ENCODE measurements around the gene DNMT3B. TPM values are rescaled to one million over a fixed set of nuclear protein-coding genes. Genes with fewer than 3 reads are reported as not detected.
A peak's percentile ranks its signal among the peaks of the same experiment; 100 is the strongest.

DNMT3B gene
- total RNA-seq, 1 donor from 2014 or later: 0.75 TPM

DNA sequence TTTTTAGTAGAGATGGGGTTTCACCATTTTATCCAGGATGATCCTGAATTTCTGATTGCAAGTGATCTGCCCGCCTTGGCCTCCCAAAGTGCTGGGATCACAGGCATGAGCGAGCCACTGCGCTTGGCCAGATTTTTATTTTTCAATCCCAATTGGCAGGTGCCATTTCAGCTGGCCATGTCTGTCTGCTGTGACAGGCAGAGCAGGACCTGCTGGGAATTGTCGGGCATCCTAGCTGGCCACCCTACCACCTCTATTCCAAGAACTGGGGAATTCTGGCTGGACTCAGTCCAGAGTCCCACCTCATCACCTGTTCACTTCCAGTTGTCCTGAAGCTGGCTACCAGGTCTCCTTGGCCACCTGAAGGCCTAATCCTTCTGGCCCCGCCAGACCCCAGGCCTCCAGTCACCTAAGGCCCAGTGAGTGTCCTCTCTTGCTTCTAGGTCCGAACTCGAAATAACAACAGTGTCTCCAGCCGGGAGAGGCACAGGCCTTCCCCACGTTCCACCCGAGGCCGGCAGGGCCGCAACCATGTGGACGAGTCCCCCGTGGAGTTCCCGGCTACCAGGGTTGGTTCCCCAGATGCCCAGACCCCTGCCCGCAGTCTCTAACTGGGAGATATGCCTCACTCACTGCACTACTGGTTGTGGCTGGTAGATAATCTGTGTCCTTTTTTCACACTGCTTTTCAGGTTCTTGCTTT, 24.0 kb downstream of the DNMT3B start:
- intact Hi-C loops (cut with DNase I): no loop called here
- Histone ChIP-seq H3K4me3 (no peak overlapping the region), H3K36me3 (peaks cover 0 to 3% of the 10 kb centered on the region in 2 donors), H3K27ac (no peak overlapping the region), H3K4me1 (no peaks in the 10 kb centered on the region), H3K27me3 (no peaks in the 10 kb centered on the region), H3K9me3 (no peaks in the 10 kb centered on the region)
- DNase-seq (ENCODE audit: low spot score in 2 of 2): no peak
- TF ChIP-seq, protein P1, sequence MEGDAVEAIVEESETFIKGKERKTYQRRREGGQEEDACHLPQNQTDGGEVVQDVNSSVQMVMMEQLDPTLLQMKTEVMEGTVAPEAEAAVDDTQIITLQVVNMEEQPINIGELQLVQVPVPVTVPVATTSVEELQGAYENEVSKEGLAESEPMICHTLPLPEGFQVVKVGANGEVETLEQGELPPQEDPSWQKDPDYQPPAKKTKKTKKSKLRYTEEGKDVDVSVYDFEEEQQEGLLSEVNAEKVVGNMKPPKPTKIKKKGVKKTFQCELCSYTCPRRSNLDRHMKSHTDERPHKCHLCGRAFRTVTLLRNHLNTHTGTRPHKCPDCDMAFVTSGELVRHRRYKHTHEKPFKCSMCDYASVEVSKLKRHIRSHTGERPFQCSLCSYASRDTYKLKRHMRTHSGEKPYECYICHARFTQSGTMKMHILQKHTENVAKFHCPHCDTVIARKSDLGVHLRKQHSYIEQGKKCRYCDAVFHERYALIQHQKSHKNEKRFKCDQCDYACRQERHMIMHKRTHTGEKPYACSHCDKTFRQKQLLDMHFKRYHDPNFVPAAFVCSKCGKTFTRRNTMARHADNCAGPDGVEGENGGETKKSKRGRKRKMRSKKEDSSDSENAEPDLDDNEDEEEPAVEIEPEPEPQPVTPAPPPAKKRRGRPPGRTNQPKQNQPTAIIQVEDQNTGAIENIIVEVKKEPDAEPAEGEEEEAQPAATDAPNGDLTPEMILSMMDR (IDR thresholded peaks at IDR 0.05): no peak

DNA sequence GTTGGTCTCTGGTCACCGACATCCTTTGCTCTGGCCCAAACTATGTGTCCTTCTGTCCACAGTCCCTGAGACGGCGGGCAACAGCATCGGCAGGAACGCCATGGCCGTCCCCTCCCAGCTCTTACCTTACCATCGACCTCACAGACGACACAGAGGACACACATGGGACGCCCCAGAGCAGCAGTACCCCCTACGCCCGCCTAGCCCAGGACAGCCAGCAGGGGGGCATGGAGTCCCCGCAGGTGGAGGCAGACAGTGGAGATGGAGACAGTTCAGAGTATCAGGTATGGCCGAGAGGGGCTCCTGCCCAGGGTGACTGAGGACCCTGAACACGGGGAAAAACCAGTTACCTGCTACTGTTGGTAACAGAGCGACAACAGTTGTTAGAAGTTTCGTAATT, 25.0 kb downstream of the DNMT3B start:
- DNase-seq (ENCODE audit: low spot score in 2 of 2): no peak
- no peak overlapping the region for H3K27ac ChIP-seq
- peaks cover 0 to 3% of the 10 kb centered on the region in 2 donors for H3K36me3 ChIP-seq
- no peaks in the 10 kb centered on the region for H3K27me3 ChIP-seq
- H3K9me3 ChIP-seq: no peaks in the 10 kb centered on the region
- TF ChIP-seq, protein P1 (IDR thresholded peaks at IDR 0.05): no peak
- H3K4me3 ChIP-seq: no peak overlapping the region
- intact Hi-C loops (cut with DNase I): no loop called here
- H3K4me1 ChIP-seq: no peaks in the 10 kb centered on the region

DNA sequence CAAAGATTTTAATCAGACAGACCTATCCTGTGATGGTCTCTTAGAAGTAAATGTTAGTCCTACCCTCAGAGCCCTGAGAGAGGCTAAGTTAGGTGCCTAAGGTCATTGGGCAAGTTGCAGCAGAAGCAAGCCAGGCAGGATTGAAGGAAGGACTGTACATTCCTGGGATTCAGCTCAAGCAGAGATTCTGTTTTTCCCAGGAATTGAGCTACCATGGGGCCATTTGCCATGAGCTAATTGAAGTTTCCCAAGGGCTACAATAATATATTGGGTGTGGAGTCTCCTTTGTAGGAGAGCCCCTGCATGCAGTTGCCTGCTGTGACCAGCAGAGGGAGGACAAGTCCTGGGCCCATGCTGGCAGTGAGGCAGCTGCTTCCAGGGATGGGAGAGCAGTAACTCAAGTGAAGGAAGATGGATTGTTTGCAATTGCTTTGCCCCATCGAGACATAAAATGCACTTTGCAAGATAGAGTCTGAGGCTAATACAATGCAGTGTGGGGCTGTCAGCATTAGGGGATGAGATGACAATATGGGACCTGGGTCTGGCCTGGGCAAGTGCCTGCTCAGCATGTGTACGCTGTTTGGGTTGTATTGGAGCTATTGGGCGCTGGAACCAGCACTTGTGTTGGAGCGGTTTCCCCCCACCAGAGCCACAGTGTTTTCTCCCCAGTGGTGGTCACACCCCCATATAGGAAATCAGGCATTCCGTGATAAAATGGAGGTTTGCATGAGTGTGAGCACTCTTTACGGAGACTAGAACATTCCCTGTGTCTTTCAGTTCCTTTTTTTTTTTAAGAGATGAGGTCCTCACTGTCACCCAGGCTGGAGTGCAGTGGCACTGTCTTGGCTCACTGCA, 27.9 kb downstream of the DNMT3B start:
- DNase-seq (ENCODE audit: low spot score in 2 of 2): peak in 1 of 2 donors; percentile 74
- H3K4me1 ChIP-seq: no peaks in the 10 kb centered on the region
- intact Hi-C loops (cut with DNase I): no loop called here
- H3K9me3 ChIP-seq: no peaks in the 10 kb centered on the region
- H3K27me3 ChIP-seq: no peaks in the 10 kb centered on the region
- peaks cover 0 to 3% of the 10 kb centered on the region in 2 donors for H3K36me3 ChIP-seq
- H3K27ac ChIP-seq: no peak overlapping the region
- no peak overlapping the region for H3K4me3 ChIP-seq
- TF ChIP-seq, protein P1 (IDR thresholded peaks at IDR 0.05): peak; percentile 82 to 99 (median 99)

DNA sequence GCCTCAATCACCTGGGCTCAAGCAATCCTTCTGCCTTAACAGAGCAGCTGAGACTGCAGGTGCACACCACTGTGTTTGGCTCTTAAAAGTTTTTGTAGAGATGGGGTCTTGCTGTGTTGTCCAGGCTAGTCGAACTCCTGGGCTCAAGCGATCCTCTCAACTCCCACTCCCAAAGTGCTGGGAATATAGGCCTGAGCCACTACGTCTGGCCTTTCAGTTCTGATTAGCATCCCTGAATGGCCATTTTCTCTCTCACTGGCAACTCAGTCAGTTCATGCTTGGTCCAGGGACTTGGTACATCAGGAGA, 28.5 kb downstream of the DNMT3B start:
- TF ChIP-seq, protein P1 (IDR thresholded peaks at IDR 0.05): no peak
- Histone ChIP-seq H3K4me1 (no peaks in the 10 kb centered on the region), H3K36me3 (peaks cover 0 to 3% of the 10 kb centered on the region in 2 donors), H3K27me3 (no peaks in the 10 kb centered on the region), H3K9me3 (no peaks in the 10 kb centered on the region), H3K4me3 (no peak overlapping the region), H3K27ac (no peak overlapping the region)
- DNase-seq (ENCODE audit: low spot score in 2 of 2): no peak
- intact Hi-C loops (cut with DNase I): no loop called here

DNA sequence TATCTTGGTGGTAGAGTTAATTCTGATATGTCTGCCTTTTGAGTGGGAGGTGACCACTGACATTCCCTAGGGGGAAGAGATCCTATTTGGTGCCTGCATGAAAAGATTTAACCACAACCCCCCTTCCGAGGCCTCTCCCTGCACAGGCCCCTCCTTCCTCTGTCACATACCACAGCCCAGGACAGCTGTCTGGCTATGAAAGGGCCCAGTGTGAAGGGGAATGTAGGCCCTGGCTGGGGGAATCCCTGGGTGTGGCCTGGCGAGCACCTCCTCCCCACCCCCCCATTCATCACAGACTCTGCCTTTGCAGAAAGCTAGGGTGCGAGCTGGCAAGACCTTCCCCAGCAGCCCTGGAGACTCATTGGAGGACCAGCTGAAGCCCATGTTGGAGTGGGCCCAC, 30.1 kb downstream of the DNMT3B start:
- Histone ChIP-seq H3K4me1 (no peaks in the 10 kb centered on the region), H3K27me3 (no peaks in the 10 kb centered on the region), H3K36me3 (peaks cover 0 to 3% of the 10 kb centered on the region in 2 donors), H3K4me3 (no peak overlapping the region), H3K9me3 (no peaks in the 10 kb centered on the region), H3K27ac (no peak overlapping the region)
- TF ChIP-seq, protein P1 (IDR thresholded peaks at IDR 0.05): no peak
- intact Hi-C loops (cut with DNase I): no loop called here
- DNase-seq (ENCODE audit: low spot score in 2 of 2): no peak

All from ascending aorta (tissue), 2 donors.